Measurements from ENCODE around the gene AGL. TPM values are rescaled to one million over a fixed set of nuclear protein-coding genes. Genes with fewer than 3 reads are reported as not detected.
"Not testable (repeated sequence)": the region's sequence is repeated elsewhere in the genome, so short reads cannot be mapped to it uniquely, and the experiment has no call there.

The AGL gene
- total RNA-seq, 1 donor from 2014 or later, result 6.8 TPM

DNA sequence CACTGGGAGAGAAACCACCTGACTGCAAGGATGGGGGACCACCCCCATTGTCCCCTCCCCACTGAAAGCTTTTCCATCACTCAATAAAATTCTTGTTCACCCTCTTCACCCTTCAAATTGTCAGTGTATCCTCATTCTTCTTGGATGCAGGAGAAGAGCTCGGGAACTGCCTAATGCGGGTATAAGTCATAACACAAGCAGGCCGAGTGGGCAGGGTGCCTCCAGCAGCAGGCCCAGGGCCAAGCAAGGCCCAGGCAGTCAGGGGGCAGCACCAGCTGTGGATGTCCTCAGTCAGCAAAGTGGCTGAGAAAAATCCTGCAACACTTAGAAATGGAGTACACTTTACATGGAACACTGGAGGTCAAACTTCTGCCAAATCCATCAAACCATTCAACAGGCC, 85.9 kb downstream of the AGL start:
- no peak for DNase-seq (ENCODE audit: low read depth in 2 of 2)

- no peak for DNase-seq (ENCODE audit: low read depth in 2 of 2)
These were observed 92.6 kb downstream of the AGL start for GRCh38 chr1:99942723-99943122.

- no peak for DNase-seq (ENCODE audit: low read depth in 2 of 2)
These were observed 93.1 kb downstream of the AGL start for GRCh38 chr1:99943223-99943794.

DNA sequence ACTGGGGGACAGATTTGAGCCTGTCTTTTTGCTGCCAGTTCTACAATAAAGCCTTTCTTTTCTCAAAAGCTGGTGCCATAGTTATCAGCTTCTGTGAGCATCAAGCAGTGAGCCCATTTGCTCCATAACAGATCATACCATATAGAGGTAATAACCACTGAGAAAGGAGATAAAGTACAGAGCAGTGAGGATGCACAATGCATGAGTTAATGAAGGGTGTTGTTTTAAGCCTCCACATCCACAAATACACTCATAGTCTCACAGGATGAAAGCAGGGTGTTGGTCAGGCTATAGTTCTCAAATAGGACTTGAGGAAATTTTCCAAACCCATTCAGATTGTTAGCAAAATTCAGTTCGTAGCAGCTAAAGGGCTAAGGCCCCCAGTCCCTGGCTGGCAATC, 94.0 kb downstream of the AGL start:
- no peak for DNase-seq (ENCODE audit: low read depth in 2 of 2)

- no peak for DNase-seq (ENCODE audit: low read depth in 2 of 2)
These were observed 95.0 kb downstream of the AGL start for GRCh38 chr1:99945174-99945573.

GRCh38 chr1:99950486-99950885, 100.3 kb downstream of the AGL start:
- DNase-seq (ENCODE audit: low read depth in 2 of 2), result peak in 1 of 2 donors; percentile 43

DNA sequence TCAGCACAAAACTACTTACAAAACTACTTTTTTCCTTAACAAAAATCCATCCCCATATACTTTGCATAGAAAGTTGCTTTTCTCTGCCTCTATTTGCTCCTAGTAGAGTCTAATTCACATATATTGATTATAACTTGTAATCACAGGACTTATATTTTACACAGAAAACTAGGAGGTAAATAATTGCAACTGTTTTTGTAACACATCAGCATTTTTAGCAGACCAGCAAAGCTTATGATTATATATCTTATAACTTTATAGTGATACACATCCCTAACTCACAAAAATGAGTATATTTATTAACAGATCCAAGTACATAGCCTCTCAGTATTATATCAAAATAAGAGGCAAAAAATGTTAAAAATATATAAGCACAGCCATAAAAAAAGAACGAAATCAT, 102.4 kb downstream of the AGL start:
- DNase-seq (ENCODE audit: low read depth in 2 of 2), result no peak

- no peak for DNase-seq (ENCODE audit: low read depth in 2 of 2)
These were observed 105.2 kb downstream of the AGL start for GRCh38 chr1:99955375-99955774.

GRCh38 chr1:99956755-99957154, 106.6 kb downstream of the AGL start:
- peak; percentile 11 to 81 for DNase-seq (ENCODE audit: low read depth in 2 of 2)

GRCh38 chr1:99957818-99958217, 107.7 kb downstream of the AGL start:
- no peak for DNase-seq (ENCODE audit: low read depth in 2 of 2)

- not testable (repeated sequence) for DNase-seq (ENCODE audit: low read depth in 2 of 2)
These were observed 109.1 kb downstream of the AGL start for GRCh38 chr1:99959189-99959705.

DNA sequence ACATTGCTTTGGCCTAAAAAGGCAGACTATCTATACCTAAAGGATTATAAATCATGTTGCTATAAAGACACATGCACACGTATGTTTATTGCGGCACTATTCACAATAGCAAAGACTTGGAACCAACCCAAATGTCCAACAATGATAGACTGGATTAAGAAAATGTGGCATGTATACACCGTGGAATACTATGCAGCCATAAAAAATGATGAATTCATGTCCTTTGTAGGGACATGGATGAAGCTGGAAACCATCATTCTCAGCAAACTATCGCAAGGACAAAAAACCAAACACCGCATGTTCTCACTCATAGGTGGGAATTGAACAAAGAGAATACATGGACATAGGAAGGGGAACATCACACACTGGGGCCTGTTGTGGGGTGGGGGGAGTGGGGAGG, 110.1 kb downstream of the AGL start:
- not testable (repeated sequence) for DNase-seq (ENCODE audit: low read depth in 2 of 2)

GRCh38 chr1:99963041-99963795, 113.1 kb downstream of the AGL start:
- peak in 1 of 2 donors; percentile 62 for DNase-seq (ENCODE audit: low read depth in 2 of 2)

DNA sequence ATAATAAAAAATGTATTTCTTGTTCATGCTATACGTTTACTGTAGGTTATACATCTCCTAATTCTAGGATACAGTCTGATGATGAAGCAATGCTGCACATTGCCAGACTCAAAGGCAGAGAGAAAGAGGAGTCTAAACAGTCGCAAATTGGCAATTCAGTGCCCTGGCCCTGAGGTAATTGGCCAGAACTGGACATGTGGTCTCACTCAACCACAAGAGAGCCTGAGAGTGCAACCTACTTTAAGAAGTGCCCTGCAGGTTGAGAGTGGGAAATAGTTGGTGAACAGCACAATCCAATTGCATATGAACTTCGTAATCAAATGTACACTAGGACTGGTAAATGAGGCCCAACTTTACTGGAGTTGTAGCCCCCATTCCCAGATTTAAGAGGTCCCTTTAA, 114.6 kb downstream of the AGL start:
- DNase-seq (ENCODE audit: low read depth in 2 of 2), result no peak

DNA sequence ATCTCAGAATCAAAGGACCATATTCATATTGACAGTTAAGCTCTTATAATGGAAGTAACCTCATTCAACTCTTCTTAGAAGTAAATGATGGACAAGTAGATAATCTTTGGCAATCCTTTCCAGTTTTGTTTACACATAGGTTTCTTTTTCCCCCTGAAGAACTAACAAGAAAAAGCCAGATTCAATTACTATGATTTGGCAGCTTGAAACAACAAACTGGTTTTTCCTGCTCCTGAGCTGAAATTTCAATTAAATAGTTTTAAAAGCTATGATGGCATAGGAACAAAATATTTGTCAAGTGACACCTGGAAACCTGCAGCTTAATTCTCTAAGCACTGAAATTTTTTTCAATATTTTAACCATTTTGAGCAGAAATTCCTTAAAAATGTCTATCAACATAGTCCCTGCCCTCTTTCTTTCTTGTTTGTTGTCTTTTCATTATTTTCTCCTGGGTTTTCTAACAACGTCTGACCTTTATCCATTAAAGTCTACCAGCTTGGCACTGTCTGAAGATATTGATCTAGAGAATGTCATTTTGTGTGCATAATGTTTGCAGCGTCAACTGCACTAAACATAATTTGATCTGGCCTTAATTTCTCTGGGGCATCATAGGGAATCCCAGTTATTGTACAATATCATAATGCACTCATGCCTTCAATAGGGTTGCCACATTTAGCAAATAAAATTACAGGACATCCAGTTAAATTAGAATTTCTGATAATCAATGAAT, 115.7 kb downstream of the AGL start:
- no peak for DNase-seq (ENCODE audit: low read depth in 2 of 2)

GRCh38 chr1:99968214-99968613, 118.1 kb downstream of the AGL start:
- DNase-seq (ENCODE audit: low read depth in 2 of 2), result no peak

DNA sequence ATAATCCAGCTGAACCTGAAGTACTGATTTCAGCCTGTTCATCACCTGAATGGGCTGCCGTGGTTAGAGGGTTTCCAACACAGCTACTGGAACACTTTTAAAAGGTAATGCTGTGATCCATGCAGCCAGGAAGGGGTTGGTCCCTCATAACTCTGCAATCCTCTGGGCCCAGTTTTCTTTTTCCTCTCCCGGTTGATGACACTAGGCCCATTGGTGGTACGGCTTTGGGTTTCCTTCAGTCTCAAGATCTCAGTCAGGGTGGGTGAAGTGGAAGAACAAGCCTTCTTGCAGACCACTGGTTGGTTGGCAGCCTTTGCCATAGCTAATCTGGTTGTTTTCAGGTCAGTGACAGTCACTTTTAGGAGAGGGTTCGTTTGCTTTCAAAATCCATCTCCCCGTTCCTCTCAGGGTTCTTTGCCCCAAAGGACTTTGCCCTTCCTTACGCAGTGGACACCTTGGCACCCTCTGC, 119.1 kb downstream of the AGL start:
- peak in 1 of 2 donors; percentile 6 for DNase-seq (ENCODE audit: low read depth in 2 of 2)

GRCh38 chr1:99969729-99970621, 119.8 kb downstream of the AGL start, which contains the start of gene SLC35A3:
SLC35A3 (plus strand) TSS chr1:99969996; CDS start chr1:99993555, 23,559 bp downstream.
- DNase-seq (ENCODE audit: low read depth in 2 of 2), result peak; percentile 39 to 73

GRCh38 chr1:99970713-99971255, 120.6 kb downstream of the AGL start:
- no peak for DNase-seq (ENCODE audit: low read depth in 2 of 2)

- not testable (repeated sequence) for DNase-seq (ENCODE audit: low read depth in 2 of 2)
These were observed 121.9 kb downstream of the AGL start for GRCh38 chr1:99972066-99972465.

All from dermis microvascular lymphatic vessel endothelial cell (primary cell).